NOMO-1 treated with DMSO at 0.1 percent for 48 hours (cell line): ENCODE data around the gene TMTC1.
"Not testable (repeated sequence)": the region's sequence is repeated elsewhere in the genome, so short reads cannot be mapped to it uniquely, and the experiment has no call there.

Experiments used
- DNase-seq: peaks from one replicate; lab custom pipeline; 2025; ENCODE audit not compliant: unreplicated experiment; lab: John Stamatoyannopoulos, UW

Gene TMTC1

GRCh38 chr12:29673346-29673745, 110.4 kb downstream of the TMTC1 start:
- no peak for DNase-seq

DNA sequence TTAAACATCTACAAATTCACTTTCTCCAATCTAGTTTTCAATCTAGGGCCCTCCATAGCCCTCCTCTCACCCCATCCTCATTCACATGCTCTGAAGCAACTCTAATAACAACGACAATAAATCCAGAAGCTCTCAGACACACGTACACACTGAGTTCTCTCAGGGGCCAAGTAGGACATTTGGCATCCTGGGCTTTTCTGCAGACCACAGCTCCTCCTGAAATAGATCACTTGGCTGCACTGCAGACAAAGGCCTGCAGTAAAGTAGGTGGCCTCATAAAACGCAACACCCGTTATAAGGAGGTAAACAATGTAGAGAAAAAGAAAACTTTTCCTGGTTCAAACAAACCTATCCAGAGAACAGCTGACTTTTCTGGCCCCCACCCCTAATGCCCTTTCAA, 111.2 kb downstream of the TMTC1 start:
- no peak for DNase-seq

GRCh38 chr12:29671742-29672141, 112.0 kb downstream of the TMTC1 start:
- DNase-seq, result no peak

DNA sequence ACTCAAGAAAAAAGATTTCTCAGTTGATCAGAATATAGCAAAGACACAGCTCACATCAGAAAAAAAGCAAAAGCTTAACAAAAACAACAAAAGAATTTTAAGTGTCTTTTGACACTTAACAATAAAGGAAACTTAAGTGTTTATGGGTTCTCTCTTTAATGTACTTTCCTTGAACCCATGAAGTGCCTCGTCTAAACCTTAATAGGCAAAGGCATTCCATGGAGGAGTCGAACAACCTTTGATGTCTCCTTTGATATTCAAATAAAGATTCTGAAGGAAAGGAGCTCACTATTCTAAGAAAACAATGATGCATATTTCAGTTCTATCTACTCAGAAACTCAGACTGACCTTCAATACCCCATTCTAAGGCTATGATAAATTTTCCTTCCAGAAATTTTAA, 116.7 kb downstream of the TMTC1 start:
- no peak for DNase-seq

GRCh38 chr12:29665107-29665506, 118.6 kb downstream of the TMTC1 start:
- DNase-seq, result no peak

- DNase-seq, result no peak
Measured at GRCh38 chr12:29662734-29663323, 120.9 kb downstream of the TMTC1 start.

DNA sequence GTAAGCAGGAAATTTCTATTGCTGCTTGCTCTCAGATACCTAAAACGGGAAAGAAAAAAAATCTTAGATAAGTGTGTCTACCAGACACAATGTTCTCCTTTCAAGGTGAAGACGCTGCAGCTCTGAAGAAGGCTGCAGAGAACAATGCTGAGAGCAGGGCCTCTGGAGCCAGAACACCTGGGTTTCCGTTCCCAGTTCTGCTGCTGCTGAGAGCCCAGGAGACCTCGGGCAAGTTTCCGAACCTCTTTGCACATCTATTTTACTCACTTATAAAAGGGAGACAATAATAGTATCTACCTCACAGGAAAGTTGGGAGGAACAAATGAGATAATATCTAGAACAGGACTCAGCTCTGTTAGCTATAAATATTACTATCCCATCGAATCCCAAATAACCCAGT, 122.9 kb downstream of the TMTC1 start:
- no peak for DNase-seq

- DNase-seq, result no peak
Measured at GRCh38 chr12:29656762-29657538, 126.8 kb downstream of the TMTC1 start.

- DNase-seq, result no peak
Measured at GRCh38 chr12:29655861-29656260, 127.9 kb downstream of the TMTC1 start.

- no peak for DNase-seq
Measured at GRCh38 chr12:29653286-29653685, 130.5 kb downstream of the TMTC1 start.

DNA sequence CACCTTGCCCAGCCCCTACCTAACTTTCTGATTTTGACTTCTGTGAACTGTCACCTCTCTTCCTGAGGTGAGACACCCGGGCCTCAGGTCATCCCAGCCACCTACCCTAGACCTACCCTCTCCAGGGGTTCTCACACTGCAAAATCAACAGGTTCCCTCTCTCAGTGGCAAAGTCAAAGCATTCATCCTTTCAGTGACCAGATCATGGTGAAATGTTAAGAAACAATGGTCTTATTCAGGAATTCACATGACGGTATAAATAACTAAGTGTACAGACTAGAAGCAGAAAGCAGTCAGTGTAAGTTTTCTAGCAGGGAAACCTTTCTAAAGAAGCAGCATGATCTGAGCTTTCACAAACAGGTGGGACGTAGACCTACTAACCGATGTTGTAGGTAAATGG, 133.4 kb downstream of the TMTC1 start:
- no peak for DNase-seq

DNA sequence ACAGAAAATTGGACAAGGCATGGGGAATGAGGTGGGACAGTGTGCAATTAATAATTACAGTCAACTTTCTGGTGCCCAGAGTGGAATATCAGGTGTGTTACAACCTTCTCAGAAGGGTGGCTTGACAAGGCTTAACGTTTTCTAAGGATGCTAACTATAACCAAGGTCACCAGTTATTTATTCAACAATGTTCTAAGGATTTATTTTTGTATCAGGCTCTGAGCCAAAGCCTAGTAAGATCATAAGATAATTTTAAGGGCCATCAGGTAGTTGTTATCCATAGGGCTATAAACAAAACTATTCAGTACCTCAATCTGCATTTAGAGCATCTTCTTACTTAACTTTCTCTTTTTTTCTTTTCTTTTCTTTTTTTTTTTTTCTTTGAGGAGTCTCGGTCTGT, 134.0 kb downstream of the TMTC1 start:
- DNase-seq, result no peak

GRCh38 chr12:29644536-29645162, 139.1 kb downstream of the TMTC1 start:
- DNase-seq, result no peak

GRCh38 chr12:29640589-29641345, 143.0 kb downstream of the TMTC1 start:
- DNase-seq, result no peak

DNA sequence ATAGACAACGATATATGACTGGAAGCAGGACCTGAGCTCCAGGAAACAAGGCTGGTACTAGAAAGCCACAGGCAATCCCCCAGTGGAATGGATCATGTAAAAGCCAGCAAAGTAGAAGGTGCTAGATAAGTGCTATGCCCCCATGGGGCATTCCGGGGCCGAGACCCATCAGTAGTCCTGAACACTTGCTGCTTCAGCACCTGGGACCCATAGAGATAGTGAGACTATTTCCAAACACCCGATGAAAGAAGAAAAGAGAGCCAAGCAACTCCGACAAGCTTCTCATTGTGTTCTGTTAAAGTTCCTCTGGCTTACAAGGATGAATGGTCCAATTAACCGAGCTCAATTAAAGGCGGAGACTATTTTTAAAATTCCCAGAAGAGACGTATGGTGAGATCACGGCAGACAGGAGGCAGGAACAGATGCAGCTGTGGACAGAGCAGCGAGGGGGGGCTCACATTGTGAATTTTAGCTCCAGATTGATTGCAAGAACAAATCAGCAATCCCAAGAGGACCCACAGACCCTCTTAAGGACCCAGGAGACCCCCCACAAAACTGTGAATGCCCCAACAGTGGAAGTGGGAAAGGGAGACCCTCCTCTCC, 143.7 kb downstream of the TMTC1 start:
- DNase-seq, result no peak

GRCh38 chr12:29638528-29638927, 145.2 kb downstream of the TMTC1 start:
- no peak for DNase-seq

DNA sequence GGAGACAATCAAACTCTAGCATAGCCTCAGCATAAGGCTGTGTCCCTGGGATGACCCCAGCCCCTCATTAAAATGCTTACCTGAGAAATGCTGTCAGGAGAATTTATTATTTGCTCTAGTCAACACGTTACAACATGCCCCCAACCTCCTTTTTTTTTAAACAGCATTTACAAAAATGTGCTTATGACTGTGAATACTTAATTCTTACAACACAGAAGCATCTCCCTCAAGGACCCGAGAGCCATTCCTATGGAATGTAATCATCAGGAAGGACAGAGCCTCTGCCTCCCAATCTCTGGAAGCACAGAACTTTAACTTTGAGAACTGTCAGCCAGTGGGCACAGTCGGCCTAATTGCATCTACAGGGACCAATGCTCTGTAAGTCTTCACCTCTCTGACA, 149.7 kb downstream of the TMTC1 start:
- DNase-seq, result no peak

DNA sequence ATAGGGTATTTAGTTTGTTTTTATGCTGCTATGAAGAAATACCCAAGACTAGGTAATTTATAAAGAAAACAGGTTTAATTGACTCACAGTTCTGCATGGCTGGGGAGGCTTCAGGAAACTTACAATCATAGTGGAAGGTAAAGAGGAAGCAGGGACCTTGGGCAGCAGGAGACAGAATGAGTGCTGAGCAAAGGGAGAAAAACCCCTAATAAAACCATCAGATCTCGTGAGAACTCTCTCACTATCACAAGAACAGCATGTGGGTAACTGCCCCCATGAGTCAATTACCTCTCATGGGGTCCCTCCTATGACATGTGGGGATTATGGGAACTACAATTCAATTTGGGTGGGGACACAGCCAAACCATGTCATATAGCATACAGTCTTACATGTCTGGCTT, 153.6 kb downstream of the TMTC1 start:
- not testable (repeated sequence) for DNase-seq

- no peak for DNase-seq
Measured at GRCh38 chr12:29627221-29627620, 156.5 kb downstream of the TMTC1 start.

GRCh38 chr12:29625359-29625953, 158.3 kb downstream of the TMTC1 start:
- no peak for DNase-seq

- DNase-seq, result no peak
Measured at GRCh38 chr12:29622251-29622650, 161.5 kb downstream of the TMTC1 start.
